Gastroesophageal sphincter (tissue), 4 donors: Measurements from ENCODE around the gene HSPB7. TPM values are rescaled to one million over a fixed set of nuclear protein-coding genes. Genes with fewer than 3 reads are reported as not detected.
A peak's percentile ranks its signal among the peaks of the same experiment; 100 is the strongest.

Source experiments
- ATAC-seq: fragments of 150-250 bp; one replicate; pipeline ENCODE4 v1.9.1; 2016; ENCODE audit warnings: mild to moderate bottlenecking, moderate library complexity
- H3K27ac ChIP-seq, 4 donors: fragments of 200-600 bp; sonication (generic) in 3 of 4; 1 replicate in 3 of 4; 2 replicates in 1 of 4; pipeline ENCODE4 v1.5.1; 2016 to 2019
- H3K27me3 ChIP-seq: fragments of 200-600 bp; sonication (generic); one replicate; pipeline ENCODE4 v1.5.1; 2019
- H3K36me3 ChIP-seq, 2 donors: fragments of 200-600 bp; sonication (generic); one replicate each; pipeline ENCODE4 v1.5.1; 2019; ENCODE audit warnings: control low read depth in 1 of 2
- H3K4me1 ChIP-seq, 3 donors: fragments of 200-600 bp; sonication (generic); 1 replicate in 2 of 3; 2 replicates in 1 of 3; pipeline ENCODE4 v1.5.1; 2016 to 2019; ENCODE audit warnings: control low read depth in 2 of 3
- H3K4me3 ChIP-seq, 2 donors: fragments of 200-600 bp; sonication (generic); one replicate each; pipeline ENCODE4 v1.5.1; 2019; ENCODE audit warnings: mild to moderate bottlenecking in 1 of 2, moderate library complexity in 1 of 2
- H3K9me3 ChIP-seq, 3 donors: fragments of 200-600 bp; sonication (generic); one replicate each; pipeline ENCODE4 v1.5.1; 2017 to 2019; ENCODE audit warnings: control low read depth in 2 of 3
- CTCF ChIP-seq, 4 experiments: fragments of 200-600 bp in 2 of 4; fragments of 450-650 bp in 2 of 4; sonication (generic) in 1 of 4; IDR thresholded peaks; one replicate each; pipeline ENCODE4 v1.5.1; 2017 to 2019; ENCODE audit warnings: antibody characterized with exemption in 4 of 4, mild to moderate bottlenecking in 2 of 4, moderate library complexity in 2 of 4
- EP300 ChIP-seq: sonication (generic); formaldehyde crosslinking; IDR thresholded peaks from one replicate; pipeline ENCODE4 v1.6.1; 2017; ENCODE audit warnings: antibody characterized with exemption, mild to moderate bottlenecking
- POLR2A ChIP-seq, 2 donors: fragments of 450-650 bp; IDR thresholded peaks; one replicate each; pipeline ENCODE4 v1.6.1; 2017; ENCODE audit warnings: antibody characterized with exemption in 2 of 2, mild to moderate bottlenecking in 2 of 2, moderate library complexity in 1 of 2
- POLR2AphosphoS5 ChIP-seq: sonication (generic); formaldehyde crosslinking; IDR thresholded peaks from one replicate; pipeline ENCODE4 v1.6.1; 2017; ENCODE audit warnings: antibody characterized with exemption
- WGBS, 2 donors: methylation state at CpG; one replicate each; pipeline ENCODE4 v1.1.5; 2018; ENCODE audit warnings: low coverage in 1 of 2; 5-methylcytosine and 5-hydroxymethylcytosine counted together
- total RNA-seq, 4 donors: library from RNA; depleted of rRNA; stranded (reverse); fragments of >200 nt; gene quantifications; one replicate each; pipeline ENCODE4 v1.1.0, GENCODE V29; 2016

Gene HSPB7
- total RNA-seq, 4 donors from 2014 or later = 143 to 505 (median 229) TPM

DNA sequence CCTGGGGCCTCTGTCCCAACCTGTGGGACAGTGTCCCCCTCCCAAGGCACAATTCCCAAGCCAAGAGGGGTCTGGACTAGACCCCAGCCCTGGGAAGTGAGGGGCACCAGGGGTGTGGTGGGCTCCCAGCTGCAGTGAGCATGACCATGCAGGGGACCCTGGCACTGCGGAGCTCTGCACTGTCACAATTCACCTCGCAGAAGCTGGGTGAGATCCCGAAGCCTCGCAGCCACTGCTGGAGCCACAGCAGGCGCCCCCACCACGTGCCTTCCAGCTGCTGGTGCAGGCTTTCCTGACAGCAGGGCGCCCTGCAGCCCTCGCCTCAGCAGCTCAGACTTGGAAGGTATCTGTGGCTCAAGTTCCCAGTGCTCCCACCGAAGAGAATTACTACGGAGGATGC lies 23.8 kb downstream of the HSPB7 start:
- H3K4me1 ChIP-seq = peaks cover 0 to 54% (median 4%) of the 10 kb centered on the region in 3 donors
- no peak overlapping the region for H3K4me3 ChIP-seq
- WGBS, 2 donors = no CpG with 5 or more reads among the region's 10 CpGs
- no peaks in the 10 kb centered on the region for H3K36me3 ChIP-seq
- H3K27ac ChIP-seq = peak overlapping the region in 2 of 4 donors; percentile 62 to 68
- no peak for ATAC-seq
- H3K27me3 ChIP-seq = no peaks in the 10 kb centered on the region
- no peaks in the 10 kb centered on the region for H3K9me3 ChIP-seq
- TF ChIP-seq POLR2A (IDR thresholded peaks at IDR 0.05) = no peak
- no peak for TF ChIP-seq EP300
- TF ChIP-seq POLR2AphosphoS5 = no peak
- TF ChIP-seq CTCF (IDR thresholded peaks at IDR 0.05) = no peak

DNA sequence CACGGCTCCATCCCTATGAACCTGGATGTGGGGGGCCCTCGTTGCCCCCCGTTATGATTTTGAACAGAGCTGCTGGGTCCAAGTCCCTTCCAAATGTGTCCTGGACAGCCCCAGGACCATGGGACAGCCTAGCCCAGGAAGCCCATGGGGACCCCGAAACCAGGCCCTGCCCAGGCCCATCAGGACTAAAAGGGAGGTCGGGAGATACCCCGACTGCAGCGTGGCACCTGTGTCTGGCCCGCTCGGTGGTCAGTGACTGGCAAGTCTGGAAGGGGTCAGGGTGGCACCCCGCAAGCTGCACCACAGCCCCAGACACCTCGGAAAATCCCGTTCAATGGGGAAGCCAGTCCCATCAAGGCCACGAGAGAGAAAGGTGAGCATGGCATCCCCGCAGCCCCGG lies 24.2 kb downstream of the HSPB7 start:
- no CpG with 5 or more reads among the region's 15 CpGs for WGBS, 2 donors
- ATAC-seq = no peak
- Histone ChIP-seq H3K9me3 (no peaks in the 10 kb centered on the region), H3K36me3 (no peaks in the 10 kb centered on the region), H3K4me3 (no peak overlapping the region), H3K27ac (no peak overlapping the region), H3K4me1 (peaks cover 0 to 55% (median 4%) of the 10 kb centered on the region in 3 donors), H3K27me3 (no peaks in the 10 kb centered on the region)
- TF ChIP-seq EP300 = no peak
- TF ChIP-seq CTCF (IDR thresholded peaks at IDR 0.05) = no peak
- TF ChIP-seq POLR2A (IDR thresholded peaks at IDR 0.05) = no peak
- TF ChIP-seq POLR2AphosphoS5 = no peak

GRCh38 chr1:15992582-15993500 lies 25.0 kb downstream of the HSPB7 start:
- no CpG with 5 or more reads among the region's 17 CpGs for WGBS, 2 donors

GRCh38 chr1:15992187-15992553 lies 25.7 kb downstream of the HSPB7 start:
- WGBS, 2 donors = 100% methylated on average over 2 of the region's 7 CpGs; no CpG with 5 or more reads in 1 of the 2 donors
- ATAC-seq = no peak
- TF ChIP-seq CTCF (IDR thresholded peaks at IDR 0.05) = no peak
- TF ChIP-seq EP300 = no peak
- TF ChIP-seq POLR2AphosphoS5 = no peak
- no peak for TF ChIP-seq POLR2A (IDR thresholded peaks at IDR 0.05)

More at GRCh38 chr1:15992582-15993500, 25.0 kb downstream of the HSPB7 start:
- no peak overlapping the region for H3K27ac ChIP-seq
- H3K4me3 ChIP-seq = no peak overlapping the region
- no peaks in the 10 kb centered on the region for H3K36me3 ChIP-seq
- ATAC-seq = no peak
- TF ChIP-seq EP300 (no peak), POLR2AphosphoS5 (no peak), POLR2A (IDR thresholded peaks at IDR 0.05) (no peak), CTCF (IDR thresholded peaks at IDR 0.05) (no peak)
- H3K4me1 ChIP-seq = peaks cover 0 to 54% (median 4%) of the 10 kb centered on the region in 3 donors
- H3K27me3 ChIP-seq = no peaks in the 10 kb centered on the region
- no peaks in the 10 kb centered on the region for H3K9me3 ChIP-seq

More at GRCh38 chr1:15992187-15992553, 25.7 kb downstream of the HSPB7 start:
- Histone ChIP-seq H3K4me3 (no peak overlapping the region), H3K36me3 (no peaks in the 10 kb centered on the region), H3K4me1 (peaks cover 0 to 47% (median 4%) of the 10 kb centered on the region in 3 donors), H3K27ac (no peak overlapping the region), H3K27me3 (no peaks in the 10 kb centered on the region), H3K9me3 (no peaks in the 10 kb centered on the region)
